K562 (cell line): ENCODE results near the gene AMDHD1. TPM values are rescaled to one million over a fixed set of nuclear protein-coding genes. Genes with fewer than 3 reads are reported as not detected.

Experiments used
- ATAC-seq: fragments of 200-7000 bp; cut with Tn5 transposase; 3 replicates; pipeline ENCODE4 v1.9.1; 2020; ENCODE audit warnings: moderate library complexity
- BruUV-seq: library from RNA; stranded (reverse); fragments of 400-500 nt; replicated peaks from 2 replicates; lab custom pipeline; 2021; lab: Mats Ljungman, UMichigan
- CTCF ChIA-PET: fragments of 300-600 bp; formaldehyde crosslinking; extraction: SDS; loops from one replicate; lab custom pipeline; 2021; ENCODE audit warnings: low intra/inter-chr PET ratio; lab: Yijun Ruan, JAX
- POLR2A ChIA-PET: fragments of 300-600, 350-650 bp; sonication (Branson Sonifier 250); formaldehyde crosslinking; extraction: SDS; loops from one replicate; lab custom pipeline; 2021; ENCODE audit warnings: antibody characterized with exemption, inconsistent platforms; lab: Yijun Ruan, JAX
- DNase-seq, 4 experiments: peaks; one replicate each; pipeline versions ENCODE4 v3.0.0 to v3.0.0-alpha.2; 2011 to 2018; ENCODE audit warnings: low spot score in 3 of 4, mixed read lengths in 3 of 4; ENCODE audit errors: extremely low read depth in 1 of 4
- FAIRE-seq: peaks from 2 replicates; lab custom pipeline; 2011; peaks lifted over from hg19 to GRCh38; lab: Jason Lieb, UNC
- H2AFZ ChIP-seq: 2 replicates; pipeline ENCODE4 v1.6.0; 2011; ENCODE audit warnings: low read depth, low read length, control low read depth, inconsistent platforms
- H3K27ac ChIP-seq: fragments of 200-600 bp; 3 replicates; pipeline ENCODE4 v1.8.0; 2011; ENCODE audit warnings: low read depth, mild to moderate bottlenecking, control low read depth, inconsistent platforms, low read length, moderate library complexity, mixed read lengths; ENCODE audit errors: extremely low read depth
- H3K27me3 ChIP-seq, 2 experiments: fragments of 300-600 bp in 1 of 2; 2 replicates in 1 of 2; 3 replicates in 1 of 2; pipeline versions ENCODE4 v1.6.0 to v1.8.0; 2011; ENCODE audit warnings: inconsistent platforms in 2 of 2, low read length in 2 of 2, mild to moderate bottlenecking in 1 of 2, mixed read lengths in 1 of 2, moderate library complexity in 1 of 2; ENCODE audit not compliant: control insufficient read depth in 2 of 2, insufficient read depth in 2 of 2
- H3K36me3 ChIP-seq: fragments of 300-600 bp; 3 replicates; pipeline ENCODE4 v1.8.0; 2011; ENCODE audit warnings: mild to moderate bottlenecking, low read length, inconsistent platforms; ENCODE audit not compliant: control insufficient read depth, insufficient read depth
- H3K4me1 ChIP-seq, 2 experiments: fragments of 200-600 bp in 1 of 2; replicated peaks in 1 of 2; 2 replicates in 1 of 2; 3 replicates in 1 of 2; pipeline versions ENCODE4 v1.5.1 to v1.8.0; 2011; ENCODE audit warnings: inconsistent platforms in 2 of 2, low read length in 2 of 2, mild to moderate bottlenecking in 1 of 2, mixed read lengths in 1 of 2, moderate library complexity in 1 of 2; ENCODE audit not compliant: control insufficient read depth in 2 of 2, insufficient read depth in 2 of 2
- H3K4me2 ChIP-seq: 2 replicates; pipeline ENCODE4 v1.6.1; 2011; ENCODE audit warnings: low read length, control low read depth, inconsistent platforms, mixed read lengths; ENCODE audit not compliant: insufficient read depth
- H3K4me3 ChIP-seq: fragments of 200-600 bp; sonication (generic), shearing (Covaris generic); 2 replicates; pipeline ENCODE4 v1.5.1; 2016; ENCODE audit warnings: control low read depth, inconsistent platforms
- H3K79me2 ChIP-seq: fragments of 200-600 bp; 3 replicates; pipeline ENCODE4 v1.8.0; 2011; ENCODE audit warnings: low read length, inconsistent platforms; ENCODE audit not compliant: control insufficient read depth, insufficient read depth
- H3K9ac ChIP-seq, 2 experiments: 2 replicates each; pipeline versions ENCODE4 v1.6.0 to v1.6.1; 2011; ENCODE audit warnings: low read depth in 2 of 2, low read length in 2 of 2, control low read depth in 1 of 2, inconsistent platforms in 1 of 2, mild to moderate bottlenecking in 1 of 2, mixed read lengths in 1 of 2; ENCODE audit not compliant: insufficient read depth in 1 of 2
- H3K9me1 ChIP-seq: one replicate; pipeline ENCODE4 v1.6.0; 2011; ENCODE audit warnings: inconsistent platforms, mild to moderate bottlenecking, low read length, moderate library complexity; ENCODE audit not compliant: control insufficient read depth, insufficient read depth
- H3K9me3 ChIP-seq: replicated peaks from 2 replicates; pipeline ENCODE4 v1.5.1; 2011; ENCODE audit warnings: low read depth, low read length, inconsistent platforms; ENCODE audit not compliant: control insufficient read depth, insufficient read depth
- H4K20me1 ChIP-seq: replicated peaks from 2 replicates; pipeline ENCODE4 v1.6.1; 2011; ENCODE audit warnings: low read length, inconsistent platforms, mixed read lengths; ENCODE audit not compliant: control insufficient read depth, insufficient read depth
- ADNP ChIP-seq: fragments of 200-800 bp; sonication (Bioruptor generic); IDR thresholded peaks from 2 replicates; pipeline ENCODE4 v1.6.1; 2016; ENCODE audit warnings: missing genetic modification characterization, missing compliant biosample characterization
- ELK3 ChIP-seq: fragments of 450-650 bp; formaldehyde crosslinking; IDR thresholded peaks from 2 replicates; pipeline ENCODE4 v1.4.0; 2020; ENCODE audit warnings: mild to moderate bottlenecking
- HCFC1 ChIP-seq: IDR thresholded peaks from 2 replicates; pipeline ENCODE4 v1.6.1; 2012; ENCODE audit warnings: low read depth, low read length, improper control_type of control experiment
- HES1 ChIP-seq: fragments of 450-650 bp; IDR thresholded peaks from 2 replicates; pipeline ENCODE4 v1.6.1; 2016; ENCODE audit warnings: low read depth, mild to moderate bottlenecking, moderate library complexity
- KLF6 ChIP-seq: fragments of 250-450 bp; sonication (Bioruptor Pico); IDR thresholded peaks from 2 replicates; pipeline ENCODE4 v1.4.0; 2020; ENCODE audit warnings: mild to moderate bottlenecking, moderate library complexity, borderline replicate concordance
- MCM2 ChIP-seq: fragments of 450-650 bp; IDR thresholded peaks from 2 replicates; pipeline ENCODE4 v1.6.1; 2017; ENCODE audit warnings: low read depth, mild to moderate bottlenecking
- MLLT1 ChIP-seq, 2 experiments: fragments of 450-650 bp; IDR thresholded peaks; 2 replicates each; pipeline ENCODE4 v1.6.1; 2016
- PHF21A ChIP-seq: fragments of 450-650 bp; IDR thresholded peaks from 2 replicates; pipeline ENCODE4 v1.6.1; 2017; ENCODE audit warnings: low read depth, borderline replicate concordance
- TCFL5 ChIP-seq: fragments of 250-450 bp; sonication (Bioruptor Pico); conservative IDR thresholded peaks from 2 replicates; pipeline ENCODE4 v1.6.1; 2021; ENCODE audit warnings: mild to moderate bottlenecking, moderate library complexity, matching md5 sums
- TFE3 ChIP-seq: fragments of 450-650 bp; formaldehyde crosslinking; IDR thresholded peaks from 2 replicates; pipeline ENCODE4 v1.4.0; 2020; ENCODE audit warnings: mild to moderate bottlenecking, mixed read lengths
- ZBTB8A ChIP-seq: fragments of 450-650 bp; IDR thresholded peaks from 2 replicates; pipeline ENCODE4 v1.6.1; 2018; ENCODE audit warnings: mild to moderate bottlenecking, moderate library complexity; ENCODE audit not compliant: partially characterized antibody
- ZNF124 ChIP-seq: sonication (generic); formaldehyde crosslinking; IDR thresholded peaks from 2 replicates; pipeline ENCODE4 v1.8.1; 2022; ENCODE audit warnings: missing genetic modification reagents
- ZNF23 ChIP-seq: fragments of 250-450 bp; sonication (Bioruptor Pico); IDR thresholded peaks from 2 replicates; pipeline ENCODE4 v1.4.0; 2020; ENCODE audit warnings: mild to moderate bottlenecking
- ZNF24 ChIP-seq: fragments of 450-650 bp; IDR thresholded peaks from 2 replicates; pipeline ENCODE4 v1.6.1; 2016
- ZNF316 ChIP-seq: fragments of 450-650 bp; IDR thresholded peaks from 2 replicates; pipeline ENCODE4 v1.6.1; 2016
- ZNF445 ChIP-seq: fragments of 250-450 bp; sonication (Bioruptor Pico); IDR thresholded peaks from 2 replicates; pipeline ENCODE4 v1.4.0; 2020; ENCODE audit warnings: low read depth, mild to moderate bottlenecking, moderate library complexity
- ZNF785 ChIP-seq: fragments of 250-450 bp; sonication (Bioruptor Pico); IDR thresholded peaks from 2 replicates; pipeline ENCODE4 v1.4.0; 2020; ENCODE audit warnings: mild to moderate bottlenecking
- WGBS: fragments of 100-300 bp; shearing (Covaris generic); methylation state at CpG from one replicate; pipeline ENCODE4 v1.1.6; 2016; ENCODE audit warnings: low coverage, mixed read lengths; ENCODE audit not compliant: insufficient coverage; ENCODE audit errors: missing lambda C conversion rate; 5-methylcytosine and 5-hydroxymethylcytosine counted together
- in situ Hi-C: fragments of 300-500 bp; cut with MboI; formaldehyde crosslinking; loops from 4 replicates; pipeline ENCODE4 v1.15.0; 2018; ENCODE audit warnings: inconsistent platforms, mixed read lengths
- intact Hi-C: fragments of 100-400 bp; cut with micrococcal nuclease; formaldehyde crosslinking; loops from 2 replicates; pipeline ENCODE4 v1.14.2; 2022
- polyA plus RNA-seq, 8 experiments: library from polyadenylated mRNA; depleted of rRNA in 4 of 8; stranded (reverse) in 5 of 8; unstranded in 3 of 8; fragments of >200 nt; fragmentation: Nextera tagmentation in 2 of 8; fragmentation: Illumina TruSeq in 1 of 8; extraction: Ambion mirVana in 2 of 8; extraction: Trizol in 1 of 8; gene quantifications; 2 replicates each; pipeline versions ENCODE4 v1.2.1 to v1.2.3, GENCODE V29; 2011 to 2014; ENCODE audit warnings: inconsistent platforms in 1 of 8, missing spikeins in 1 of 8
- total RNA-seq, 7 experiments: library from RNA; depleted of rRNA in 6 of 7; stranded (reverse); fragments of >200 nt in 6 of 7; fragmentation: Illumina TruSeq in 2 of 7; extraction: Trizol in 2 of 7; gene quantifications; 2 replicates each; pipeline versions ENCODE4 v1.2.1 to v1.2.3, GENCODE V29; 2011 to 2021; ENCODE audit warnings: low replicate concordance in 1 of 7

AMDHD1 gene
- total and polyA plus RNA-seq, 9 of the 15 experiments (the other 6 are each of a cell fraction or from before 2014, with no cell fraction given), result not detected

GRCh38 chr12:95993907-95994306, 50.8 kb downstream of the AMDHD1 start:
- Histone ChIP-seq H4K20me1 (no peaks in the 10 kb centered on the region; the same call in 1 of the 2 replicates), H3K9me3 (no peaks in the 10 kb centered on the region), H3K9ac (no peak overlapping the region), H3K36me3 (no peaks in the 10 kb centered on the region), H3K27me3 (peaks cover 6 to 31% of the 10 kb centered on the region in 2 experiments; a peak in 4 of 5 replicates), H3K4me2 (no peak overlapping the region), H2AFZ (no peak overlapping the region), H3K4me1 (peaks cover 0 to 5% of the 10 kb centered on the region in 2 experiments; a peak in 1 of 5 replicates), H3K79me2 (no peaks in the 10 kb centered on the region), H3K27ac (no peak overlapping the region), H3K4me3 (no peak overlapping the region)
- no peak for ATAC-seq
- no TSS peak for BruUV-seq
- CTCF ChIA-PET, result no interaction called here
- FAIRE-seq, result no peak
- POLR2A ChIA-PET, result no interaction called here
- DNase-seq, result no peak
- WGBS, result 0% methylated on average over 7 of the region's 7 CpGs
- intact Hi-C loops (loop anchor here (10.0 kb wide), 1 partner anchor 369 kb away; no protein-coding TSS in a partner anchor), in situ Hi-C loops (no loop called here)
- TF ChIP-seq KLF6 (CRISPR knock-in tag), result no peak
- TF ChIP-seq ZNF124 (CRISPR knock-in tag), result no peak
- TF ChIP-seq ELK3 (CRISPR knock-in tag), result no peak
- TF ChIP-seq ZBTB8A, result no peak
- TF ChIP-seq PHF21A, result no peak
- TF ChIP-seq MLLT1 (IDR thresholded peaks at IDR 0.05), result no peak
- TF ChIP-seq HES1, result no peak
- TF ChIP-seq HCFC1, result no peak
- no peak for TF ChIP-seq ZNF24
- no peak for TF ChIP-seq ZNF316
- TF ChIP-seq ZNF445, result no peak
- TF ChIP-seq TCFL5 (CRISPR knock-in tag), result no peak
- TF ChIP-seq ADNP (tag), result no peak
- TF ChIP-seq ZNF785, result no peak
- TF ChIP-seq TFE3 (CRISPR knock-in tag), result no peak
- no peak for TF ChIP-seq ZNF23 (CRISPR knock-in tag)
- no peak for TF ChIP-seq MCM2
- TF ChIP-seq, all 486 proteins: peak for 0
- no peaks in the 10 kb centered on the region for H3K9me1 ChIP-seq
